HG02852 (cell line): ENCODE results near the gene ANTXR1.

Source experiments
- ATAC-seq: cut with Tn5 transposase; IDR thresholded peaks from one replicate; pipeline ENCODE4 v1.9.1; 2021; ENCODE audit warnings: mild to moderate bottlenecking, moderate library complexity; ENCODE audit not compliant: unreplicated experiment

Gene ANTXR1

GRCh38 chr2:69067026-69067630 is 54.1 kb downstream of the ANTXR1 start:
- ATAC-seq = no peak

DNA sequence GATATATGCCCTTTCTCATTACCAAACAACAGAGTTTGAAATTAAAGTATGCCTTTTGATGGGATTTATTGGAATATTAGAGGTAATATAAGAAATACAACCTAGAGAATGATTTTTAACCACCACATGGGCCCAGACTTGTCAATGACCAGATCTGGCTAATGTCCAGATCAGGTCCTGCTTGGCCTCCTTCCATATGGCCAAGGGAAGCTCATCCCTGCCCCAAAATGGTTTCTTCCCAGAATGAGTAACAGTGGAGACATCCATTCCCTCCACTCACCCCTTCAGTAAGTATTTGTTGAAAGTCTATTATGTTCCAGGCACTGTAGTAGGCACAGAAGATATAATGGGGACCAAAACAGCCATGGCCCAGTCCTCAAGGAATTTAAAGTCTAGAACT is 54.9 kb downstream of the ANTXR1 start:
- ATAC-seq = no peak

GRCh38 chr2:69070969-69071368 is 58.0 kb downstream of the ANTXR1 start:
- no peak for ATAC-seq

- no peak for ATAC-seq
These were observed 61.1 kb downstream of the ANTXR1 start for GRCh38 chr2:69073928-69074570.

DNA sequence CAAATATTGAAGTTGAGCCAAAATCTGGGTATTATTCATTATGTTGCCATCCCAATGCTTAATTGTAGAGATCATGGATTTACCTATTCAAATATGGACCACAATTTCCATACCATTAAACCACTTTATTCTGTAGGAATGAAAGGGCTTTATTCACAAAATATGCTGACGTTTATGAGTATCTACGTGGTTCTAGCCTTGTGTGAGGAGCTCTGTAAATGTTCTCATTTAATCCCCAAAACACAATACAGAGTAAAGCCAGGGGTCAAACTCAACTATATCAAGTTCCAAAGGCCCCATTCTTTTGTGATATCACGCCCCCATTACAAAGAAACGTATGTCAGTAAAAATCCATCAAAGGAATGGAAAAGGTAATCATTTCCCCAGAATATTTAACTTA is 61.9 kb downstream of the ANTXR1 start:
- ATAC-seq = no peak

DNA sequence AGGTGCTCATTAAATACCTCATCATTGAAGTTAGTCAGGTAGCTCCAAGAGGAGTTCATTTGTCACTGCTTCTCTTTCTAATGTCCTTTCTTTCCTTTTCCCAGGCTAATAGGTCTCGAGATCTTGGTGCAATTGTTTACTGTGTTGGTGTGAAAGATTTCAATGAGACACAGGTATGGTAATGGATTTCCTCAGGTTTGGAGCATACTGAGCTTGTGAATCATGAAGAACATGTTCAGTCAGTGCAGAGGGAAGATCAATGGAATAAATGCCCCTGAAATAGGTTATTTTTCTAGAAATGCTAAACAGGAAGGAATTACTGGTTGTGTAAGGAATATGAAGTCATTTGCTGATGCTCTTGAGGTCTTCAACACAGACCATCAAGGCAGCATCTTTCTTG is 62.5 kb downstream of the ANTXR1 start:
- no peak for ATAC-seq

DNA sequence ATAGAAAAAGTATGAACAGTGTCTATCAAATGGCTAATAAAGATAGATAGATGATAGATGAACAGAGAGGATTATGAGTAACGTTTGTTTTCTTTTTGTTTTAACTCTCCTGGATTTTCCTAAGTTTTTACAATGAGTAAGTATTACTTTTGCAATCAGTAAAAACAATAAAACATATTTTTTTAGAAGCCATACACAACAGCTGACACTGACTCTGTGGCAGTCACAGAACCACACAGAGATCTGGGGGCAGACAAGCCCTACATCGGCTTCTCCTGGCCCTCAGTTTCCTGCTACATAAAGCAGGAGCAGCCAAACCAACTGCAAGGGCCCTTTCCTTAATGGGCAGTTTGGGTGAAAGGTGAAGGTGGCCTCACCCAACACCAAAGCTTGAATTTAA is 63.6 kb downstream of the ANTXR1 start:
- no peak for ATAC-seq

DNA sequence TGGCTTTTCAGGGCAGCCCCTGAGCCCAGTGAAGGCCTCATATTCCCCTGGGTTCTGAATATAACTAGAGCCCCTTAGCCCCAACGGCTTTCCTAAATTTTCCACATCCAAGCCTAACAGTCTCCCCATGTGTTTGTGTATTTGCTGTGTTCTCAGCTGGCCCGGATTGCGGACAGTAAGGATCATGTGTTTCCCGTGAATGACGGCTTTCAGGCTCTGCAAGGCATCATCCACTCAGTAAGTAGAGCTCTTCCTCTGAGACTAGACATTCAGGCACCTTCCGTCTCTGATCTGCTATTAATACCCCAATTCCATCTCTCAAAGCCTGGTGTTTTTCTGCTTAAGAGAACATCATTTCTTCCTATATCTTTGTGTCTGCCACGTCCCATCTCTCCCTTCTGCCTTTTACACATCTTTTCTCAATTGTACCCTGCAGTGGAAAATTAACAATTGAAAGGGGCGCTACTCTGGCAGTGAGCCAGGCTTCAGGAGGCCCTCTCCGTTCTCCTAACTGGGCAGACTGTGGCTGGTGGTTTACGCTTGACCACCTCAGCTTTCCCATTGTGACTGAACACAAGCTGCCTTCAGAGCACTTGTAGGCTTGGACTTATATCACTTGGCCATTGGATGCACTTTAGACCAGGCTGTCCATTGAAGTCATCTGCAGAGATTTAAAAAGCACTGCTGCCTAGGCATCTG is 64.4 kb downstream of the ANTXR1 start:
- ATAC-seq = no peak

DNA sequence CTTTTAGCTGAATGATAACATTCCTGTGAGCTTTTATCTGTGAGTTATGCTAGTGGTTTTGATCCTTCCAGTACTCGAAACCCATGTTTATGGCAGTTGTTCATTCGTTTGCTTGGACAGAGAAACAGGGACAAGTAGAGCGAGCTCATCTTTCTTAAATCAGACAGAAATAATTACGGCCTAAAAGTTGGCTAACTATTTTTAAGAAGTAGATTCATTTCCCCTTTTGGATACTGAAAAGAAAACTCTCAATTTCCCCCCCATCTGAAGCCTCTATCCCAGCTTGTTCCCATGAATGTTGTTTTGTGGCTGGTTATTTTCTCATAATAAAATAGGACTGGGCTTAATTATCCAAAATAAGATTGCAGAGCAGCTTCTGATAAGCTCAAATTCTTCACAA is 67.1 kb downstream of the ANTXR1 start:
- no peak for ATAC-seq

GRCh38 chr2:69081001-69081580 is 68.1 kb downstream of the ANTXR1 start:
- ATAC-seq = no peak

DNA sequence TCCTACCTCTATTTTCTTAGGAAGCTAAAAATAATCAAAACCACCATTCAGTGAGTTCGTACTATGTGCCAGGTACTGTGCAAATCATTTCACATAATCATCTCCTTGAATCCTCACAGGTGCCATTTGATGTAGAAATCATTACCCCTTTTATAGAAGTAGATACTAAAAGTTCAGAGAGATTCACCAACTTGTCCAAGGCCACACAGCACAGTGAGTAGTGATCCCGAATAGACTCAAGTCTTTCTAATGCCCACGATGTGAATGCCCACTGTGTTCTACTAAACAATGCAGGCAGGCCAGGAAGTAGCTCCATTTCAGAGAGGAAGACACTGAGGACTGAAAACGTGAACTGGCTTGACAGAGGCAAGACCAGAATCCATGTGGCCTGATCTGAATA is 68.8 kb downstream of the ANTXR1 start:
- ATAC-seq = no peak

GRCh38 chr2:69082430-69082997 is 69.5 kb downstream of the ANTXR1 start:
- ATAC-seq = no peak

DNA sequence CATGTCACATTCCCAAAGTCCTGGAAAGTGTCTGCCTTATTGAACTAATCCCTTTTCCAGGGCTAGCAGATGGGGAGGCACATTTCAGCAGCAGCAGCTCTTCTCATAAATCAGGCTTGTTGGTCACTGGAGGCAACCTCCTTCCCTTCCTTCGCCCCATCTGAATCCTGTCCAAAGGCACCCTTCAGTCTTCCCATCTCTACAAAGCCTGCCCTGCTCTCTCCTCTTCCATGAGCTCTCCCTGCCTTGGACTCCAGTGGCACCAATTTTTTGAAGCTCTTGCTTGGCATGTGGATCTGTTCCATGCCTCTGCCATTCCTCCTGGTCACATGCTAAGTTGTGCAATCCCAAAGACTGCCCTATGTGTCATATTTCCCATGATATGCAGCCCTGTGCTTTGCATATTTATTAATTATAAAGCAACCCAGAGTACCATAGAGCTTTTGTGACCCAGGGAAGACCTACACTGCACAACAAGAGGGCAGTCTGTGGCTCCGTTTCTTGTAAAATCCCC is 70.3 kb downstream of the ANTXR1 start:
- no peak for ATAC-seq

DNA sequence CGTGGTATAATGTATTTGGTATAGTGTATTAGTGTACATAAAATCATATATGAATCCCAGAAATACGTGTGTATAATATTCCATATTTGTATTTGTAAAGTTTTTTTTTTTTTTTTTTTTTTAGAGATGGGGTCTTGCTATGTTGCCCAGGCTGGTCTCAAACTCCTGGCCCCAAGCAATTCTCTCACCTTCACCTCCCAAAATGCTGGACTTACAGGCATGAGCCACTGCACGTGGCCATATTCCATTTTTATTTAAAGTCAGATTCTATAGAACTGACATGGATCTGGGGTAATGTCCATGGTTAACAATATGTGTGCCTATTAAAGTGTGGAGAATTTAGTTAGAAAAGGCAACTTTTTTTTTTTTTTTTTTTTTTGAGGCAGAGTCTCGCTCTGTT is 71.5 kb downstream of the ANTXR1 start:
- ATAC-seq = no peak

DNA sequence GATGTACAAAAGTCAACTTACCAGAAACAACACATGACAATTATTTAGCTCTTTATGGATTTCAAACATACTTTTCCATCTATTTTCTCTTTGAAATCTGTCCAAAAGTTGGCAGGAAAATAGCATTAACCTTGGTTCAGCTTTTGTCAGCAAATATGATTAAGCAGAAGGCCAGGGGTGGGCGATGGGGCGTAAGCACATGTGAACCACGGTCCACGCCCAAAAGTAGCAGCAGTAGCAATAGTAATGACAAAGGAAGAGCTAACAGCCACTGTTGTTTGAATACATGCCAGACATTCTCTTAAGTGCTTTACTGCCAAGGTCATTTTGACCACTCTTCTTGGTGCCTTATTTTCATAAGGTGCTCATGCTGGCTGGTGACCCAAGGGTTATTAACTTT is 73.5 kb downstream of the ANTXR1 start:
- ATAC-seq = no peak

DNA sequence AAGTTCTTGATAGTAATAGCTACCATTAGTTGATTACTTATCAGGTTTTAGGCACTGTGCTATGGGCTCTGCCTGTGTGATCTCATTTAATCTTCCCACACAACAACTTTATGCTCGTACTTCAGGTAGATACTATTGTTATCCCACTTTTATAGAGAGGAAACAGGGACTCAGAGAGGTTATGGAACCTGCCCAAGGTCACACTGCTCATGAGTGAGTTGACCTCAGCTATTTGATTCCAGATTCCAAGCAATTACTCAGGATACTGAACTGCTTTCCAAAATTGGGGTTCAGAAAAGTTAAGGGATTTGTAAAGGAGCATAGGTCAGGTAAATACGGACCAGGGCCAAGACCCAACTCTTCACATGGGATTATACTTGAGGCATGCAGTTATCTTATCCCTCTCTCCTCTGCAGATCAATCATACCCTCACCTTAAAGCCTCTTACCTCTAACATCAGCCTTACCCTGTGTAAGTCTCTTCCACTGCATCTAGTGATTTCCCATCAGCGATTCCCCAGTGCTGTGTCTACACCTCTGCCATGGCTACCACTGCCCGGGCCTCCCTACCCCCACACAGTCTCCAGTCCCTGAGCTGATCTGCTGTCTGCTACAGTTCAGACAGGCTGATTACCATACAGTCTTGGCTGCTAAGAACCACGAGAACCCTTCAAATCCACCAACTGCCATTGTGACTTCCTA is 74.4 kb downstream of the ANTXR1 start:
- ATAC-seq = no peak

DNA sequence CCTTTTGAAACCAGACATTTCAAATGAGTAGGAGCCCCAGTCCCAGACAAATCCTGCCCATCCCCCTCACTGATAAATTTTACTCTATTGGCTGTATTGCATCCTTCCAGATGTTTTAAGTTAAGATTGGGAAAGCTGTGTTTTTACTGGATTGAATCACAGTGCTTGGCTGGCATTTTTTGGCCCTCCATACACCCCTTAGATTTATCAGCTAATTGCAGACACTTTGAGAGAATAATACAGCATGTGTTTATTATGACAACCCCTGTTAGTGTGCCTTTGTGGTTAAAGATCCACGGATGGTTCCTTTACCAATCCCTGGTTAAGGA is 74.9 kb downstream of the ANTXR1 start:
- no peak for ATAC-seq

DNA sequence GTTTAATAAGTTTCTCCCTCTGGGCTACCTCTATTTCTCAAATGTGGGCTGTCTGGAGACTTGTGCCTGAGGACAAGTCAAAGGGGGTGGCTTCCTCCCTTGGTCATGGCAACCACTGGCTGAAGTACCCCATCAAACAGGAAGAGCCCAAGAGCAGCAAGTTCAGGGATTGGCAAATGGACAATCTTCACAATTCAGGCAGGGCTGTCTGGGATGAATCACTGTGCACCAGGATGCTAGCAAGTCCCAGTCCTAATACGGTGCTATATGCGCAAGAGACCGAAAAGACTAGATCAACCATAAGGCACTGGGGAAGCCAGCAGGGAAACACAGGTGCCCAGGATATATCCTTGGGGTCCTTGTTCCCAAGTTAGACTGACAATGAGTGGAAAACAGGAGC is 75.5 kb downstream of the ANTXR1 start:
- ATAC-seq = no peak

GRCh38 chr2:69089266-69089665 is 76.3 kb downstream of the ANTXR1 start:
- no peak for ATAC-seq

GRCh38 chr2:69089998-69090397 is 77.0 kb downstream of the ANTXR1 start:
- no peak for ATAC-seq

GRCh38 chr2:69090820-69091219 is 77.8 kb downstream of the ANTXR1 start:
- no peak for ATAC-seq
